NCI-H146 treated with DMSO at 0.1 percent for 48 hours (cell line): ENCODE data around the gene KAT5.
A peak's percentile ranks its signal among the peaks of the same experiment; 100 is the strongest.
"Not testable (repeated sequence)": the region's sequence is repeated elsewhere in the genome, so short reads cannot be mapped to it uniquely, and the experiment has no call there.

Experiments
- DNase-seq: peaks from one replicate; lab custom pipeline; 2025; ENCODE audit not compliant: unreplicated experiment; lab: John Stamatoyannopoulos, UW

Gene KAT5

GRCh38 chr11:65743681-65744025 lies 31.6 kb downstream of the KAT5 start:
- DNase-seq, result no peak

GRCh38 chr11:65744026-65744698 lies 32.1 kb downstream of the KAT5 start:
- peak; percentile 23 for DNase-seq

DNA sequence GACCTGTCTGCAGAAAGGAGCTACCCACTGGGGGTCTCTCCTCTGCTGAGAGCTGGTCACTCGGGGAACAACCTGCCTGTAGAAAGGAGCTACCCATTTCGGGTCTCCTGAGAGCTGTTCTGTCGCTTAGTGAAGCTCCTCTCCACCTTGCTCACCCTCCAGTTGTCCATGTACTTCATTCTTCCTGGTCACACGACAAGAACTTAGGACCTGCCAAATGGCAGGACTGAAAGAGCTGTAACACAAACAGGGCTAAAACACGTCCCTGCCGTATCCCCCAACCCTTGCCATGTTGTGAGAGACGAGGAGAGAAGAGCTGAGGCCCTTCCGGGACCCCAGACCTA lies 32.6 kb downstream of the KAT5 start:
- no peak for DNase-seq

- DNase-seq, result no peak
These were observed 33.0 kb downstream of the KAT5 start for GRCh38 chr11:65745049-65745448.

GRCh38 chr11:65762169-65762568 lies 50.1 kb downstream of the KAT5 start:
- not testable (repeated sequence) for DNase-seq

- not testable (repeated sequence) for DNase-seq
These were observed 50.8 kb downstream of the KAT5 start for GRCh38 chr11:65762816-65763215.

DNA sequence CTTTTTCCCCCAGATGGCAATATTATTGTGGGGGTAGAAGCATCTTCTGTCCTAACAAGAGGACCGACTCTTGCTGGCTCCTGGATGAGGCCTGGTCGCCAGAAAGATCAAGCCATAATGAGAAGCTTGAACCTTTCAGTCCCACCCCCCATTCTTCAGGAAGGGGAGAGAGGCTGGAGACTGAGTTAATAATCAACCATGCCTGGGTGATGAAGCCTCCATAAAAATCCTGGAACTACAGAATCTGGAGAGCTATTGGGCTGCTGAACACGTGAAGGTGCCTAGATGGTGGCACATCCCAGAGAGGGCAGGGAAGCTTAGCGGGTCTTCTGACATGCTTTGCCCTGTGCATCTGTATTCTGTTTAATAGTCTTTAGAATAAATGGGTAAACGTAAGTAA lies 52.4 kb downstream of the KAT5 start:
- no peak for DNase-seq

GRCh38 chr11:65766535-65766934 lies 54.5 kb downstream of the KAT5 start:
- no peak for DNase-seq

DNA sequence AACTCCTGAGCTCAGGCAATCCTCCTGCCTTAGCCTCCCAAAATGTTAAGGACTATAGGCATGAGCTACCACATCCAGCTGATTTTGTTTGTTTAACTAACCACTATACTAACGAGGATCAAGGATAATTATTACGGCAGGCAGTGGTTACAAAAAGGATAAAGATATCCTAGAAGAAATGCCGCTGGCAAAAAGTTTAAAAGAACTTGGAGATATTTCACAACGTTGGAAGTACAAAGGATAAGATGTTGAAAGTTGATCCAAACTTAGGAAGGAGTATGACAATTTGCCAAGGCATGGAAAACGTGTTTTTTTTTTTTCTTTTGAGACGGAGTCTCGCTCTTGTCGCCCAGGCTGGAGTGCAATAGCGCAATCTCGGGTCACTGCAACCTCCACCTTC lies 55.4 kb downstream of the KAT5 start:
- DNase-seq, result no peak

- not testable (repeated sequence) for DNase-seq
These were observed 55.8 kb downstream of the KAT5 start for GRCh38 chr11:65767806-65768205.
